ENCODE data around the gene METTL16. TPM values are rescaled to one million over a fixed set of nuclear protein-coding genes. Genes with fewer than 3 reads are reported as not detected.

METTL16 gene
- polyA plus RNA-seq, 1 of the 3 experiments (the other 2 are of a cell fraction), result 8.1 TPM

- TF ChIP-seq IRF3 (IDR thresholded peaks at IDR 0.05; ENCODE audit: low read depth, low read length), result no peak
- no peak for TF ChIP-seq USF1 (IDR thresholded peaks at IDR 0.05; ENCODE audit: borderline replicate concordance, low read depth)
These were observed 28.6 kb downstream of the METTL16 start (continued) for GRCh38 chr17:2483084-2483483.

GRCh38 chr17:2482218-2482617, 29.5 kb downstream of the METTL16 start:
- H3K9ac ChIP-seq, result no peak overlapping the region
- DNase-seq, result no peak
- CTCF ChIA-PET, result interaction anchor here (0.8 kb wide), 1 partner anchor 10 kb away, joined by 4 read pairs; no protein-coding TSS in a partner anchor
- POLR2A ChIA-PET, result no interaction called here
- H3K4me3 ChIP-seq (ENCODE audit: low read depth in 2 of 2, low read length in 1 of 2), result no peak overlapping the region
- no peaks in the 10 kb centered on the region for H3K9me3 ChIP-seq
- H3K27ac ChIP-seq (ENCODE audit: low read depth in 2 of 2, low read length in 1 of 2), result no peak overlapping the region
- WGBS (ENCODE audit: low lambda C conversion rate), result 86% methylated on average over 7 of the region's 7 CpGs
- H3K4me1 ChIP-seq (ENCODE audit: control insufficient read depth in 1 of 2, insufficient read depth in 2 of 2, low read depth in 1 of 2, low read length in 1 of 2), result peaks cover 0 to 14% of the 10 kb centered on the region in 2 experiments; a peak in 2 of 4 replicates
- H3F3A ChIP-seq (replicated peaks; ENCODE audit: insufficient read depth), result no peaks in the 10 kb centered on the region
- 0 out of 2 replicates have a peak, but pooled peaks cover 3% of the 10 kb centered on the region for H3K9me2 ChIP-seq
- H2AFZ ChIP-seq (ENCODE audit: low read depth), result no peak overlapping the region
- no peaks in the 10 kb centered on the region for H3K27me3 ChIP-seq (ENCODE audit: insufficient read depth)
- no peak overlapping the region for H3K4me2 ChIP-seq
- peaks cover 7 to 9% of the 10 kb centered on the region in 2 experiments for H3K36me3 ChIP-seq (replicated peaks in 1 of 2; ENCODE audit: control insufficient read depth in 1 of 2, insufficient read depth in 2 of 2, low read length in 1 of 2)
- no peaks in the 10 kb centered on the region for H4K20me1 ChIP-seq (ENCODE audit: insufficient read depth)
- H3K79me2 ChIP-seq (ENCODE audit: insufficient read depth), result peaks cover 43% of the 10 kb centered on the region
- TF ChIP-seq MXI1 (IDR thresholded peaks at IDR 0.05; ENCODE audit: low read depth, low read length) (no peak), TAF1 (IDR thresholded peaks at IDR 0.05; ENCODE audit: borderline replicate concordance, low read depth, low read length) (no peak), CTCF (IDR thresholded peaks at IDR 0.05) (no peak), EZH2phosphoT487 (IDR thresholded peaks at IDR 0.05; ENCODE audit: borderline replicate concordance, low read depth) (no peak)

GRCh38 chr17:2481760-2482159, 29.9 kb downstream of the METTL16 start:
- peaks cover 11 to 13% of the 10 kb centered on the region in 2 experiments for H3K36me3 ChIP-seq (replicated peaks in 1 of 2; ENCODE audit: control insufficient read depth in 1 of 2, insufficient read depth in 2 of 2, low read length in 1 of 2)
- H3K9me2 ChIP-seq, result 0 out of 2 replicates have a peak, but pooled peaks cover 3% of the 10 kb centered on the region
- CTCF ChIA-PET, result interaction anchor here (0.8 kb wide), 1 partner anchor 10 kb away, joined by 4 read pairs; no protein-coding TSS in a partner anchor
- no peaks in the 10 kb centered on the region for H4K20me1 ChIP-seq (ENCODE audit: insufficient read depth)
- no peak overlapping the region for H3K27ac ChIP-seq (ENCODE audit: low read depth in 2 of 2, low read length in 1 of 2)
- TF ChIP-seq TAF1 (IDR thresholded peaks at IDR 0.05; ENCODE audit: borderline replicate concordance, low read depth, low read length) (no peak), RAD21 (IDR thresholded peaks at IDR 0.05; ENCODE audit: low read length) (no peak), YY1 (IDR thresholded peaks at IDR 0.05; ENCODE audit: low read depth) (no peak), RCOR1 (IDR thresholded peaks at IDR 0.05; ENCODE audit: low read length) (no peak), USF1 (IDR thresholded peaks at IDR 0.05; ENCODE audit: borderline replicate concordance, low read depth) (no peak), SIN3A (IDR thresholded peaks at IDR 0.05; ENCODE audit: borderline replicate concordance, low read depth, low read length) (no peak), ZBTB33 (IDR thresholded peaks at IDR 0.05; ENCODE audit: borderline replicate concordance, low read depth) (no peak), ELF1 (IDR thresholded peaks at IDR 0.05) (no peak), POLR2AphosphoS5 (IDR thresholded peaks at IDR 0.05; ENCODE audit: low read depth, low read length) (no peak), FOXM1 (IDR thresholded peaks at IDR 0.05; ENCODE audit: low read depth) (no peak), EP300 (IDR thresholded peaks at IDR 0.05; ENCODE audit: borderline replicate concordance in 1 of 2, low read depth in 1 of 2, low read length in 1 of 2) (no peak), MAX (IDR thresholded peaks at IDR 0.05; ENCODE audit: low read depth) (no peak)
- WGBS (ENCODE audit: low lambda C conversion rate), result 94% methylated on average over 2 of the region's 2 CpGs
- no peaks in the 10 kb centered on the region for H3F3A ChIP-seq (replicated peaks; ENCODE audit: insufficient read depth)
- H3K27me3 ChIP-seq (ENCODE audit: insufficient read depth), result no peaks in the 10 kb centered on the region
- no peaks in the 10 kb centered on the region for H3K9me3 ChIP-seq
- H3K79me2 ChIP-seq (ENCODE audit: insufficient read depth), result peaks cover 40% of the 10 kb centered on the region
- H2AFZ ChIP-seq (ENCODE audit: low read depth), result no peak overlapping the region
- H3K4me1 ChIP-seq (ENCODE audit: control insufficient read depth in 1 of 2, insufficient read depth in 2 of 2, low read depth in 1 of 2, low read length in 1 of 2), result peaks cover 0 to 14% of the 10 kb centered on the region in 2 experiments; a peak in 2 of 4 replicates
- POLR2A ChIA-PET, result no interaction called here
- H3K4me3 ChIP-seq (ENCODE audit: low read depth in 2 of 2, low read length in 1 of 2), result no peak overlapping the region
- no peak overlapping the region for H3K4me2 ChIP-seq
- DNase-seq, result no peak
- H3K9ac ChIP-seq, result no peak overlapping the region

All from SK-N-SH (cell line).